Vein endothelial cell (primary cell): ENCODE results near the gene TAF13. TPM values are rescaled to one million over a fixed set of nuclear protein-coding genes. Genes with fewer than 3 reads are reported as not detected.

Experiments
- small RNA-seq: library from RNA; depleted of rRNA; stranded (forward); fragments of <200 nt; gene quantifications from one replicate; pipeline ENCODE3, GENCODE V24; 2012
- total RNA-seq: library from RNA; depleted of rRNA; stranded (reverse); fragments of >200 nt; gene quantifications from 2 replicates; pipeline ENCODE4 v1.2.3, GENCODE V29; 2012

The TAF13 gene
- 53.2 and 95.3 TPM in 2 replicates for total RNA-seq

GRCh38 chr1:109075531-109076490 lies at the start of gene TAF13:
Gene TAF13, minus strand, starts transcription at chr1:109076003. Its CDS starts 56 bp downstream, at chr1:109075947.

GRCh38 chr1:109113590-109114341 lies 38.0 kb upstream of the TAF13 start, which contains the start of gene ELAPOR1:
Gene ELAPOR1, plus strand, starts transcription at chr1:109114115. Its CDS starts 69 bp downstream, at chr1:109114184.

GRCh38 chr1:109090196-109091077 lies 14.6 kb upstream of the TAF13 start, which contains the start of gene TMEM167B:
Gene TMEM167B, plus strand, starts transcription at chr1:109090764. Its CDS starts 109 bp downstream, at chr1:109090873.

GRCh38 chr1:109041621-109042468 lies 34.0 kb downstream of the TAF13 start, which contains the start of gene WDR47:
Gene WDR47, minus strand, starts transcription at chr1:109042102. Its CDS starts 18,590 bp downstream, at chr1:109023512.

Small RNAs within 50 kb of the gene (small RNA-seq; reads per million reads assigned to genes)
- gene AL356488.2, result not detected
- not detected for gene BX679664.1

Other genes starting within 250 kb of the TAF13 start
- gene AKNAD1, start 218.9 kb downstream of the TAF13 start, total RNA-seq, result not detected in 2 replicates
- gene GPSM2, start 199.0 kb downstream of the TAF13 start, total RNA-seq, result 8.5 and 13.0 TPM in 2 replicates
- 24.5 and 30.3 TPM in 2 replicates for gene CLCC1, start 112.5 kb downstream of the TAF13 start, total RNA-seq
- 23.8 and 32.9 TPM in 2 replicates for gene WDR47, start 33.9 kb downstream of the TAF13 start, total RNA-seq
- gene TMEM167B, start 14.8 kb upstream of the TAF13 start, total RNA-seq, result 15.6 and 17.6 TPM in 2 replicates
- 0.65 and 0.86 TPM in 2 replicates for gene ELAPOR1, start 38.1 kb upstream of the TAF13 start, total RNA-seq
- gene SARS1, start 137.9 kb upstream of the TAF13 start, total RNA-seq, result 183 and 190 TPM in 2 replicates
- 0.57 and 0.65 TPM in 2 replicates for gene CELSR2, start 173.5 kb upstream of the TAF13 start, total RNA-seq
- gene PSRC1, start 207.1 kb upstream of the TAF13 start, total RNA-seq, result 4.9 and 8.6 TPM in 2 replicates
- not detected in 2 replicates for gene MYBPHL, start 231.0 kb upstream of the TAF13 start, total RNA-seq